Stomach (tissue), 4 donors: ENCODE data around the gene TBC1D3B.
"Not testable (repeated sequence)": the region's sequence is repeated elsewhere in the genome, so short reads cannot be mapped to it uniquely, and the experiment has no call there.

Experiments used
- CTCF ChIP-seq, 7 experiments: fragments of 450-650 bp in 4 of 7; fragments of 200-600 bp in 3 of 7; sonication (generic) in 3 of 7; IDR thresholded peaks; one replicate each; pipeline ENCODE4 v1.5.1; 2016 to 2019; ENCODE audit warnings: antibody characterized with exemption in 7 of 7, control low read depth in 2 of 7, mild to moderate bottlenecking in 1 of 7
- EP300 ChIP-seq: sonication (generic); formaldehyde crosslinking; IDR thresholded peaks from one replicate; pipeline ENCODE4 v1.6.1; 2017; ENCODE audit warnings: antibody characterized with exemption

GRCh38 chr17:36186810-36187763 lies 10.7 kb upstream of the TBC1D3B start:
- not testable (repeated sequence) for TF ChIP-seq CTCF (IDR thresholded peaks at IDR 0.05); EP300
